Uterus (tissue), 4 donors: ENCODE results near the gene VRK3. TPM values are rescaled to one million over a fixed set of nuclear protein-coding genes. Genes with fewer than 3 reads are reported as not detected.

Source experiments
- DNase-seq, 2 donors: peaks; one replicate each; pipeline ENCODE4 v3.0.0-alpha.2; 2019 to 2020
- H3K27ac ChIP-seq, 2 donors: fragments of 200-600 bp; sonication (generic); 1 replicate in 1 of 2; 2 replicates in 1 of 2; pipeline ENCODE4 v1.5.1; 2016 to 2018
- H3K27me3 ChIP-seq, 2 donors: fragments of 200-600 bp; sonication (generic); one replicate each; pipeline ENCODE4 v1.5.1; 2018 to 2019; ENCODE audit warnings: control low read depth in 1 of 2
- H3K36me3 ChIP-seq, 2 donors: fragments of 200-600 bp; sonication (generic); one replicate each; pipeline ENCODE4 v1.5.1; 2019; ENCODE audit warnings: control low read depth in 1 of 2
- H3K4me1 ChIP-seq, 2 donors: fragments of 200-600 bp; sonication (generic); one replicate each; pipeline ENCODE4 v1.5.1; 2018 to 2019; ENCODE audit warnings: control low read depth in 1 of 2
- H3K4me3 ChIP-seq, 2 donors: fragments of 200-600 bp; sonication (generic); 1 replicate in 1 of 2; 2 replicates in 1 of 2; pipeline ENCODE4 v1.5.1; 2018 to 2019; ENCODE audit warnings: mild to moderate bottlenecking in 1 of 2
- H3K9me3 ChIP-seq, 2 donors: fragments of 200-600 bp; sonication (generic); one replicate each; pipeline ENCODE4 v1.5.1; 2019; ENCODE audit warnings: control low read depth in 1 of 2
- CTCF ChIP-seq, 4 experiments: fragments of 200-600 bp in 2 of 4; fragments of 450-650 bp in 2 of 4; sonication (generic) in 2 of 4; IDR thresholded peaks; one replicate each; pipeline ENCODE4 v1.5.1; 2016 to 2019; ENCODE audit warnings: antibody characterized with exemption in 4 of 4, mild to moderate bottlenecking in 2 of 4, moderate library complexity in 1 of 4
- POLR2A ChIP-seq, 2 donors: fragments of 450-650 bp; IDR thresholded peaks; one replicate each; pipeline ENCODE4 v1.6.1; 2016; ENCODE audit warnings: antibody characterized with exemption in 2 of 2, mild to moderate bottlenecking in 1 of 2, moderate library complexity in 1 of 2
- intact Hi-C: fragments of 100-400 bp; cut with DNase I; formaldehyde crosslinking; loops from one replicate; pipeline ENCODE4 v1.15.1; 2023; ENCODE audit warnings: low total_unique reads
- total RNA-seq, 4 donors: library from RNA; depleted of rRNA in 3 of 4; stranded (reverse); fragments of >200 nt in 3 of 4; gene quantifications; one replicate each; pipeline versions ENCODE4 v1.1.0 to v1.2.4, GENCODE V29; 2014 to 2023
- donor health status: DM: yes; HTN: yes; CAD: no.

Gene VRK3
- total RNA-seq, 4 donors from 2014 or later = 1.5 to 68.8 (median 37.1) TPM

DNA sequence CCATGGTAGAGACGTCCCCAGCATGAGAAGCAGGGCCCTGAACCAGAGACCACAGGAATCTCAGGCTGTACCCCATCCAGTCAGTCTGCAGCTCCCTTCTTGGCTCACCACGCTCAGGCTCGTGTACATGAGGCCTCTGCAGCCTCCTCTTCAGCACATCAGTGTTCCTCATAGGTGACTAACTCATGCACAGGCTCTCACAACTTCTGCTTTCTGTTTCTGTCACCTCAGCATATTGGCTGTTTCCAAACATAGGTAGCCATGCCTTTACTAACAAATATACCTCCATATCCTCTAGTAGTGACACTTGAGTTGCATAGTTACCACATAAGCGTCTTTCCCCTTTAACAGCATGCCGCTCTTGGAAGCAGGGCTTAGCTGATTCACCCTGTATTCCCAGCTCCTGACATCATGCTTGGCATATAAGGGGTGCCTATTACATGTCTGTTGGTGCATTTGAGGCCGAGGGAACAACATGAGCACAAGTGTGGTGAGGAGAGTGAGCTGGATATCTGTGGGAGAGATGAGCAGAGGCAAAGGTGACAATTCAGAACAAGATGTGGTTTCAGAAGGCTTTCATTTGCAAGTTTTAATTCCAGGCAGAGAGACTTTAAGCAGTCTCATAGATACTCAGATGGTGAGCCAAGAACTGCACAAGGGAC, 17.3 kb upstream of the VRK3 start:
- TF ChIP-seq CTCF (IDR thresholded peaks at IDR 0.05) = no peak
- no peak for TF ChIP-seq POLR2A (IDR thresholded peaks at IDR 0.05)
- Histone ChIP-seq H3K4me1 (no peaks in the 10 kb centered on the region), H3K4me3 (no peak overlapping the region), H3K9me3 (peaks cover 0 to 50% of the 10 kb centered on the region in 2 donors), H3K27me3 (no peaks in the 10 kb centered on the region), H3K36me3 (no peaks in the 10 kb centered on the region), H3K27ac (no peak overlapping the region)
- intact Hi-C loops = no loop called here
- no peak for DNase-seq

GRCh38 chr19:50040967-50041366, 15.8 kb upstream of the VRK3 start:
- DNase-seq = no peak
- no peak overlapping the region for H3K27ac ChIP-seq
- no peaks in the 10 kb centered on the region for H3K27me3 ChIP-seq
- H3K4me1 ChIP-seq = no peaks in the 10 kb centered on the region
- intact Hi-C loops = no loop called here
- TF ChIP-seq CTCF (IDR thresholded peaks at IDR 0.05) = no peak
- TF ChIP-seq POLR2A (IDR thresholded peaks at IDR 0.05) = no peak
- no peak overlapping the region for H3K4me3 ChIP-seq
- no peaks in the 10 kb centered on the region for H3K36me3 ChIP-seq
- H3K9me3 ChIP-seq = peaks cover 0 to 37% of the 10 kb centered on the region in 2 donors

GRCh38 chr19:50039968-50040367, 14.8 kb upstream of the VRK3 start:
- H3K36me3 ChIP-seq = no peaks in the 10 kb centered on the region
- no peaks in the 10 kb centered on the region for H3K27me3 ChIP-seq
- H3K4me3 ChIP-seq = no peak overlapping the region
- intact Hi-C loops = no loop called here
- H3K9me3 ChIP-seq = peaks cover 0 to 27% of the 10 kb centered on the region in 2 donors
- no peak for DNase-seq
- no peak overlapping the region for H3K27ac ChIP-seq
- TF ChIP-seq CTCF (IDR thresholded peaks at IDR 0.05) (no peak), POLR2A (IDR thresholded peaks at IDR 0.05) (no peak)
- no peaks in the 10 kb centered on the region for H3K4me1 ChIP-seq

DNA sequence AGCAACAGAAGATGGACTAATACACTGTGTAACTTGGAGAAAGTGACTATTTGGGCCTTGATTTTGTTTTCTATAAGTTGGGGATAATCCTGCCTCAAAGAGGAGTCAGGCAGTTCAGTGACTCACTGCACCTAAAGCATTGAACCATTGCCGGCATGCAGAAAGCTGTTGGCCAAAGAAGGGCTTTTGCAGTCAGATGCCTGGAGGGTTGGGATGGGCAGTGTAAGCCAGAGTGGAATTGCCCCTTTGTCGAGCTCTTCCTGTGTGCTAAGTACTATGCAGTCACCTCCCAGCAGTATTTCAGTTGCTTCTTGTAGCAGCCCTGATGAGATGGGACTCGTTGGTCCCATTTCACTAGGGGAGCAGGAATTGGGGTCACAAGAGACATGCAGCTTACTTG, 11.7 kb upstream of the VRK3 start:
- H3K36me3 ChIP-seq = no peaks in the 10 kb centered on the region
- DNase-seq = no peak
- no peak for TF ChIP-seq CTCF (IDR thresholded peaks at IDR 0.05)
- no peak for TF ChIP-seq POLR2A (IDR thresholded peaks at IDR 0.05)
- no peak overlapping the region for H3K4me3 ChIP-seq
- intact Hi-C loops = no loop called here
- H3K27ac ChIP-seq = no peak overlapping the region
- no peaks in the 10 kb centered on the region for H3K27me3 ChIP-seq
- H3K9me3 ChIP-seq = peaks cover 0 to 6% of the 10 kb centered on the region in 2 donors
- no peaks in the 10 kb centered on the region for H3K4me1 ChIP-seq

DNA sequence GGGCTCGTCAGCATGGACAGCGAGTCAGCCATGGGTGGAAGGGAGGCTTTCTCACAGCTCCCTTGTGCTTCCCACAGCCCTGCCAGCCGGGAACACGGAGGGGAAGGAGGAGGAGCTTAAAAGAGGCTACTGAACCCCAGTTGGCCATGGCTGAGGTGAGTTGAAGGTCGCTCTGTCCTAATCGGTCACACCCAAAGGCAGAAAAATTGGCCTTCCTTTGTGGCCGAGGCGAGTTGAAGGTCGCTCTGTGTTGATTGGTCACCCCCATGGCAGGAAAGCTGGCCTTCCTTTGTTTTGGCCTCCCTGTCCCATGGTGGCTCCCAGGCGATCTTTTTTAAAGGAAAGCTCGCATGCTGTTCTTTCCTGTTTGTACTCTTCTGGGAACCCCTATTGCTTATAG, 5.8 kb upstream of the VRK3 start:
- Histone ChIP-seq H3K9me3 (no peaks in the 10 kb centered on the region), H3K36me3 (no peaks in the 10 kb centered on the region), H3K4me1 (peaks cover 0 to 9% of the 10 kb centered on the region in 2 donors), H3K27ac (no peak overlapping the region), H3K4me3 (no peak overlapping the region), H3K27me3 (no peaks in the 10 kb centered on the region)
- intact Hi-C loops = no loop called here
- DNase-seq = no peak
- TF ChIP-seq CTCF (IDR thresholded peaks at IDR 0.05) (no peak), POLR2A (IDR thresholded peaks at IDR 0.05) (no peak)
